ENCODE data around the gene VPS45.

The VPS45 gene

GRCh38 chr1:150150133-150151021, 82.8 kb downstream of the VPS45 start:
- Histone ChIP-seq H3K4me1 (ENCODE audit: control insufficient read depth in 1 of 2, insufficient read depth in 1 of 2, low read depth in 1 of 2, low read length in 1 of 2) (peaks cover 29 to 42% of the 10 kb centered on the region in 2 experiments), H3K27me3 (peaks cover 79% of the 10 kb centered on the region), H3K36me3 (peaks cover 37% of the 10 kb centered on the region), H3K27ac (peak overlapping the region; percentile 88), H3K4me3 (ENCODE audit: low read depth in 1 of 2, low read length in 1 of 2) (peak overlapping the region; percentile 66 to 78), H3K9me3 (no peaks in the 10 kb centered on the region)
- TF ChIP-seq CTCF (IDR thresholded peaks at IDR 0.05) = no peak

DNA sequence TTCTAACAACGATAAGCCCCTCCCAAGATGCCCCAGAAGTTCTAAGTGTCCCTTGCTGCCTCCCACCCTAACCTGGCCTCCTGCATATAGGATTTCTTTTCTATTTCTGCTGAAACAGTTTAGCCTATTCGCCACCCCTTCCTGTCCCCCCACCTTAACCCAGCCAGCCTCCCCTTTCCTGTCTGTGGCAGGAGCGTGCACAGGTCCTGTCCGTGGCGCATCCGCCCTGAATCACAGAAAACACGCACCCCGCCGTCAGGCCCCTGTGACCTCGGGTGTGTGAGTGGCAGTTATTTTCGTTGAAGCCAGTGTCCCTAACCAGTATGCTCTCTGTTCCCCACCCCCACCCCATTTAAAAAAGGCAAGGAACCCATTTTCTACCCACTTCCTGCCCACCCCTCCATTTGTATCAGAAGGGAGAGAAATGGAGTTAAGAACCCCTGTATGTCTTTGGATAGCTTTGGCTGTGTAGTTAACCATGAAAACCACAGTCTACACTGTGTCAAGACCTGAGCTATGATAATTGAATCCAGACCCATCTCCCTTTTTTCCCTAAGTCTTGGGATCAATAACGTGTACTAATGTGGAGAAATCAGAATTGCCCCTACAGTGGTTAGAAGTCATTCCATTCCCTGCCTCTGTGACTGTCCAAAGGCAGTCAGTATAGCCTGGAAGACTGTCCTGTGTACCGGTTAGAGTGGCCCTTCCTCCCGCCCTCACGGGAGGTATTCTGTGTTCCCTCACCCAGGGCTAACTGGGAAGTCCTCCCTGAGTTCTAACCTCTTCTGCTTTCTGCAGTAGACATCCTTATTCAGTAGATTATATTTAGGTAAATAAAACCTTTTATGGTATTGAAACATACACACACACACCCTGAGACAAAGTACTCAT, 84.0 kb downstream of the VPS45 start:
- peak overlapping the region; percentile 88 for H3K27ac ChIP-seq
- peaks cover 49% of the 10 kb centered on the region for H3K36me3 ChIP-seq
- H3K4me1 ChIP-seq (ENCODE audit: control insufficient read depth in 1 of 2, insufficient read depth in 1 of 2, low read depth in 1 of 2, low read length in 1 of 2) = peaks cover 29 to 42% of the 10 kb centered on the region in 2 experiments
- H3K27me3 ChIP-seq = peaks cover 83% of the 10 kb centered on the region
- H3K9me3 ChIP-seq = no peaks in the 10 kb centered on the region
- TF ChIP-seq CTCF (IDR thresholded peaks at IDR 0.05) = no peak
- H3K4me3 ChIP-seq (ENCODE audit: low read depth in 1 of 2, low read length in 1 of 2) = peak overlapping the region; percentile 66 to 78

GRCh38 chr1:150152182-150152536, 84.6 kb downstream of the VPS45 start:
- H3K4me3 ChIP-seq (ENCODE audit: low read depth in 1 of 2, low read length in 1 of 2) = peak overlapping the region; percentile 66 to 78
- peaks cover 55% of the 10 kb centered on the region for H3K36me3 ChIP-seq
- no peak for TF ChIP-seq CTCF (IDR thresholded peaks at IDR 0.05)
- peaks cover 29 to 42% of the 10 kb centered on the region in 2 experiments for H3K4me1 ChIP-seq (ENCODE audit: control insufficient read depth in 1 of 2, insufficient read depth in 1 of 2, low read depth in 1 of 2, low read length in 1 of 2)
- peak overlapping the region; percentile 88 for H3K27ac ChIP-seq
- H3K27me3 ChIP-seq = peaks cover 77% of the 10 kb centered on the region
- no peaks in the 10 kb centered on the region for H3K9me3 ChIP-seq

DNA sequence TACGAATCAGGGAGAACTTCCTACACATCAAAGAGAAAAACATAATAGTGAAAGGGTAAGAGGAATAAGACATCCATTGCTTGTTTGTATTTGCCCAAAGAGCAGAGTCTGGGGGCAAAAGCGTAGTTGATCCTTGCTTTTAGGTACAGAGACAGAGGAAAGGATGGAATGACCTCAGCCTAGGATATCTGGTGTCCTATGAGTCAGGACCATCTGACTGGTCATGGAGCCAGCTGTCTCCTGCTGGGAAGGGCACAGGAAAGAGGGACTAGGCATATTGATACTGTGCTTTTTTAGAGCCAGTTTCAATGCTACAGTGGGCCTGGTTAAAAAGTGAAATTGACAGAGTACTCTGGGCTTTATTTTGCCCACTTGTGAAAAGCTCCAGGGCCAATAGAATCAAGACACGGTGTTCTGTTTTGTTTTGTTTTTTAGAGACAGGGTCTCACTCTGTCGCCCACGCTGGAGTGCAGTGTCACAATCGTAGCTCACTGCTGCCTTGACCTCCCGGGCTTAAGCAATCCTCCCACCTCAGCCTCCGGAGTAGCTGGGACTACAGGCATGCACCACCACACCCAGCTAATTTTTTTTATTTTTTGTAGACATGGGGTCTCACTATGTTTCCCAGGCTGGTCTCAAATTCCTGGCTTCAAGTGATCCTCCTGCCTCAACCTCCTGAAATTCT, 85.3 kb downstream of the VPS45 start:
- Histone ChIP-seq H3K9me3 (no peaks in the 10 kb centered on the region), H3K36me3 (peaks cover 63% of the 10 kb centered on the region), H3K4me1 (ENCODE audit: control insufficient read depth in 1 of 2, insufficient read depth in 1 of 2, low read depth in 1 of 2, low read length in 1 of 2) (peaks cover 30 to 42% of the 10 kb centered on the region in 2 experiments), H3K27ac (no peak overlapping the region), H3K27me3 (peaks cover 69% of the 10 kb centered on the region), H3K4me3 (ENCODE audit: low read depth in 1 of 2, low read length in 1 of 2) (peak overlapping the region in 1 of 2 experiments; percentile 78)
- TF ChIP-seq CTCF (IDR thresholded peaks at IDR 0.05) = no peak

- H3K9me3 ChIP-seq = no peaks in the 10 kb centered on the region
- peaks cover 75% of the 10 kb centered on the region for H3K36me3 ChIP-seq
- TF ChIP-seq CTCF (IDR thresholded peaks at IDR 0.05) = no peak
- H3K27ac ChIP-seq = peak overlapping the region; percentile 19
- peaks cover 57% of the 10 kb centered on the region for H3K27me3 ChIP-seq
- H3K4me3 ChIP-seq (ENCODE audit: low read depth in 1 of 2, low read length in 1 of 2) = no peak overlapping the region
- peaks cover 36 to 45% of the 10 kb centered on the region in 2 experiments for H3K4me1 ChIP-seq (ENCODE audit: control insufficient read depth in 1 of 2, insufficient read depth in 1 of 2, low read depth in 1 of 2, low read length in 1 of 2)
Measured at GRCh38 chr1:150154143-150154542, 86.6 kb downstream of the VPS45 start.
